ENCODE measurements around the gene PRCD. TPM values are rescaled to one million over a fixed set of nuclear protein-coding genes. Genes with fewer than 3 reads are reported as not detected.

Gene PRCD
- total RNA-seq, 1 donor from 2014 or later: 0.75 TPM

DNA sequence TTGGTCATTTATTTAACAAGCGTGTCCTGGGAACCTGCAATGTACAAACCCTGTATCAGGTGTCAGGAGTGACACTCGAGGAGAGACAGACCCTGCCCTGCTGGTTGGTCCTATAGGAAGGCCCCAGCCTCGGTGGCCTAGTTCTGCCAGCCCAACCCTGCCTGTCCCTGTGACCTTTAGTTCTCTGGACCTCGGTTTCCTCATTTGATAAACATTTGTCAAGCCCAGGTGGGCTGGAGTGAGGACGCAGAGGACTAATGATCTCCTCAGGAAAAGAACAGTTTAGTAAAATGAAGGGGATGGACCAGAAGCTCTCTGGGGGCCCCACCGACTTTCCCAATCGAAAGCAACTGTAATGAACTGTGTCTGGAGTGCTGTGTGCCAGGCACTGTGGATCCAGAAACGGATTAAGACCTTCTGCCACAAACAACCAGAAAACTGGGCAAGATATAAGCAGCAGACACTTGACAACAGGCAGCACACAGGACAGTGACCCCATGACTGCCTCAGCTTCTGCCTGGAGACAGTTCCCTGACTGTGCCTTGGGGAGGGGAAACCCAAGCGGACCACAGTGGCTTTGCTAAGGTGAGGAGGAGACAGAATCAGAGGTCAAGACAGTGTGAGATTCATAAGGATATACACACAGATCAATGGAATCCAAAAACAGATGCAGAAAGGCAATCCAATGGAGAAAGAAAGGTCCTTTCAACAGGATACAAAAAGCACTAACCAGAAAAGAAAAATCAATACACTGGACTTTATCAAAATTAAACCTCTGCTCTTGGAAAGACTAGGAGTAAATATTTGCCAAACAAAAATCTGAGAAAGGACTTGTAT is 8.8 kb downstream of the PRCD start:
- TF ChIP-seq, protein P1, sequence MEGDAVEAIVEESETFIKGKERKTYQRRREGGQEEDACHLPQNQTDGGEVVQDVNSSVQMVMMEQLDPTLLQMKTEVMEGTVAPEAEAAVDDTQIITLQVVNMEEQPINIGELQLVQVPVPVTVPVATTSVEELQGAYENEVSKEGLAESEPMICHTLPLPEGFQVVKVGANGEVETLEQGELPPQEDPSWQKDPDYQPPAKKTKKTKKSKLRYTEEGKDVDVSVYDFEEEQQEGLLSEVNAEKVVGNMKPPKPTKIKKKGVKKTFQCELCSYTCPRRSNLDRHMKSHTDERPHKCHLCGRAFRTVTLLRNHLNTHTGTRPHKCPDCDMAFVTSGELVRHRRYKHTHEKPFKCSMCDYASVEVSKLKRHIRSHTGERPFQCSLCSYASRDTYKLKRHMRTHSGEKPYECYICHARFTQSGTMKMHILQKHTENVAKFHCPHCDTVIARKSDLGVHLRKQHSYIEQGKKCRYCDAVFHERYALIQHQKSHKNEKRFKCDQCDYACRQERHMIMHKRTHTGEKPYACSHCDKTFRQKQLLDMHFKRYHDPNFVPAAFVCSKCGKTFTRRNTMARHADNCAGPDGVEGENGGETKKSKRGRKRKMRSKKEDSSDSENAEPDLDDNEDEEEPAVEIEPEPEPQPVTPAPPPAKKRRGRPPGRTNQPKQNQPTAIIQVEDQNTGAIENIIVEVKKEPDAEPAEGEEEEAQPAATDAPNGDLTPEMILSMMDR (conservative IDR thresholded peaks at IDR 0.05): no peak
- Mint-ChIP-seq H3K27me3 (ENCODE audit: low read depth) (peaks cover 7% of the 10 kb centered on the region), H3K4me3 (no peak overlapping the region), H3K36me3 (ENCODE audit: low read depth) (no peaks in the 10 kb centered on the region), H3K27ac (ENCODE audit: unreplicated experiment) (no peak overlapping the region), H3K4me1 (peaks cover 20% of the 10 kb centered on the region), H3K9me3 (no peaks in the 10 kb centered on the region)
- DNase-seq (ENCODE audit: low read depth, low spot score): no peak

DNA sequence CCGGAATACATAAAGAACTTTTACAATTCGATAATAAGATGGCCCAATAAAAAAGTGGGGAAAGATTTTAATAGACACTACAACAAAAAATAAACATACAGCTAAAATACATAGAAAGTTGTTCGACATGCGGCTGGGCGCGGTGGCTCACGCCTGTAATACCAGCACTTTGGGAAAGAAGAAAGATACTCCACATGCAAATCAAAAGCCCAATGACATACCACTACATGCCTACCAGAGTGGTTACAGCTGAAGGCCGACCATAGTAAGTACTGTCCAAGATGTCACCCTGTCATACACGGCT is 9.3 kb downstream of the PRCD start:
- H3K27ac Mint-ChIP-seq (ENCODE audit: unreplicated experiment): no peak overlapping the region
- H3K9me3 Mint-ChIP-seq: no peaks in the 10 kb centered on the region
- peaks cover 3% of the 10 kb centered on the region for H3K27me3 Mint-ChIP-seq (ENCODE audit: low read depth)
- H3K36me3 Mint-ChIP-seq (ENCODE audit: low read depth): no peaks in the 10 kb centered on the region
- H3K4me3 Mint-ChIP-seq: no peak overlapping the region
- TF ChIP-seq, protein P1 (conservative IDR thresholded peaks at IDR 0.05): no peak
- no peak for DNase-seq (ENCODE audit: low read depth, low spot score)
- H3K4me1 Mint-ChIP-seq: peaks cover 19% of the 10 kb centered on the region

DNA sequence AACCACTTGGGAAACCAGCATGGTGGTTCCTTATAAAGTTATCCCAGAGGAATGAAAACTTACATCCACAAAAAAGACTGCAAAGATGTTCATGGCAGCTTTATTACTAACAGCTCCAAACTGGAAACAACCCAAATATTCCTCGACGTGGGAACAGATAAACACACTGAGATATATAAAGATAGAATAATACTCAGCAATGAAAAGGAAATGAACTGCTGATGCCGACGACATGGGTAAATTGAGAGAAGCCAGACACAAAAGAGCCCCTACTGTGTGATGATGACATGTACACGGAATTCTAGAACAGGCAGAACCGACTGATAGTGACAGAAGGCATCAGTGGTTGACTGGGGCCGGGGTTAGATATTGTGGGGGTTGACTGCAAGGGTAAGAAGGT is 9.7 kb downstream of the PRCD start:
- no peak for DNase-seq (ENCODE audit: low read depth, low spot score)
- no peaks in the 10 kb centered on the region for H3K36me3 Mint-ChIP-seq (ENCODE audit: low read depth)
- TF ChIP-seq, protein P1 (conservative IDR thresholded peaks at IDR 0.05): no peak
- no peaks in the 10 kb centered on the region for H3K9me3 Mint-ChIP-seq
- H3K27ac Mint-ChIP-seq (ENCODE audit: unreplicated experiment): no peak overlapping the region
- no peak overlapping the region for H3K4me3 Mint-ChIP-seq
- H3K27me3 Mint-ChIP-seq (ENCODE audit: low read depth): peaks cover 2% of the 10 kb centered on the region
- H3K4me1 Mint-ChIP-seq: peaks cover 17% of the 10 kb centered on the region

DNA sequence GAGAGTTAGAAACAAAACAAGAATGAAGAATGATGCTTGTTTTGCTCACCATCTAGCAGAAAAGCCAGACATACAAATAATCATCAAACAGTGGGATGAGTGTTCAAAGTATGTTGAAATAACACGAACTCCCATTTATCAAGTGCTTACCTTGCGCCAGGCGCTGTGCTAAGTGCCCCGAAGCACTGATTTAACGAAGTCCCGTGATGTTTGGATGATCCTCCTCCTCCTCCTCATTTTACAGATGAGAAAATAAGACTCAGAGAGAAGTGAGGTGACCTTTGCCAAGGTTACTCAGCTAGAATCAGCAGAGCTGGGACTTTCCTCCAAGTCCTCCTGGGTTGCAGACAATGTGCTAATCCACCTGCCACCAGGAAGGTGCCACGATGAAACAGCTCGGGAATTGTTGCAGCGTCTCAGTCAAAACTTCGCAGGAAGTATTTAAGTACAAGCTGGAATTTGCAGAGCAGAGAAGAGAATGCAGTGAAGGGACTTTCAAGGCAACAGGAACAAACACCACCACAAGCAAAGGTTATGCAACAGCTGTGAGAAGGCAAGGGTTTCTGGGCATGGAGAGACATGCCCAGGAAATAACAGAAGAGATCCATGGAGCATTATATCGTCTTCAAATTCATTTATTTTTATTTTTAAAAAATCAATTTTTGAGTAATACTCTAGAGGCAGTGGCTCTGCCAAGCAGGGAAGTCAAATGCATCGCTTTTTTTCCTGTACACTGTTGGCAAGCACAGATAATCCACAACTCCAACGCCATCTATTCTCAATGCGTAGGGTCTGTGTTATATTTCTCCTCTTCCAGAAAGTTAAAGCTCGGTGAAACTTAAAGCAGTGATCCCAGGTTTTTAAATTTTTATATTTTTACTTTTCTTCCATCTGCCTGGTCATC is 11.1 kb downstream of the PRCD start:
- H3K9me3 Mint-ChIP-seq: no peaks in the 10 kb centered on the region

DNA sequence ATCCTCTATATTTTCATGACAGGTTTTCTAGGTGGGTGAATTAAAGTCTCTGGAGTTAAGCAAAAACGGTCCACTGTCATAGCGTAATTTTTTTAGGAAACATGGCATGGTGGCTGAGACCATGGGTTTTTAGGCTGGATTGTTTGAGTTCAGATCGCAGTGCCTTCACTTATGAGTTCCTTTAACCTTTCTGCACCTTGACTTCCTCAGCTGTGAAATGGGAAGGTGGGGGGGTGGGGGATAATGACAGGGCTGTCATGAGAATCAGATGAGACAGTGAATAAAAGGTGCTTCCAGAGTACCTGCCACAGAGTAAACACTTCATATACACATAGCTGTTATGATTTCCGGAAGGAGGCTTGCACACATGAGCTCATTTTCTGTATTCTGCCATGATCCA is 11.8 kb downstream of the PRCD start:
- TF ChIP-seq, protein P1 (conservative IDR thresholded peaks at IDR 0.05): no peak
- H3K36me3 Mint-ChIP-seq (ENCODE audit: low read depth): no peaks in the 10 kb centered on the region
- DNase-seq (ENCODE audit: low read depth, low spot score): no peak
- no peaks in the 10 kb centered on the region for H3K9me3 Mint-ChIP-seq
- H3K4me1 Mint-ChIP-seq: peaks cover 24% of the 10 kb centered on the region
- H3K4me3 Mint-ChIP-seq: no peak overlapping the region
- H3K27me3 Mint-ChIP-seq (ENCODE audit: low read depth): no peaks in the 10 kb centered on the region
- H3K27ac Mint-ChIP-seq (ENCODE audit: unreplicated experiment): no peak overlapping the region

More for the DNA sequence above, 11.1 kb downstream of the PRCD start:
- Mint-ChIP-seq H3K27ac (ENCODE audit: unreplicated experiment) (no peak overlapping the region), H3K27me3 (ENCODE audit: low read depth) (no peaks in the 10 kb centered on the region), H3K36me3 (ENCODE audit: low read depth) (no peaks in the 10 kb centered on the region), H3K4me1 (peaks cover 19% of the 10 kb centered on the region), H3K4me3 (no peak overlapping the region)
- TF ChIP-seq, protein P1 (conservative IDR thresholded peaks at IDR 0.05): no peak
- no peak for DNase-seq (ENCODE audit: low read depth, low spot score)
